HEK293T (cell line): ENCODE measurements around the gene INPP5A.

Experiments used
- ARNT ChIP-seq: fragments of 450-650 bp; IDR thresholded peaks from 2 replicates; pipeline ENCODE4 v1.6.1; 2017; ENCODE audit warnings: mild to moderate bottlenecking
- BHLHE40 ChIP-seq: fragments of 450-650 bp; IDR thresholded peaks from 2 replicates; pipeline ENCODE4 v1.6.1; 2016; ENCODE audit warnings: mild to moderate bottlenecking, moderate library complexity, borderline replicate concordance
- CTBP1 ChIP-seq: fragments of 450-650 bp; IDR thresholded peaks from 2 replicates; pipeline ENCODE4 v1.6.1; 2016; ENCODE audit warnings: borderline replicate concordance
- FOXA1 ChIP-seq: fragments of 450-650 bp; IDR thresholded peaks from 2 replicates; pipeline ENCODE4 v1.6.1; 2016; ENCODE audit warnings: mild to moderate bottlenecking
- FOXM1 ChIP-seq: fragments of 450-650 bp; IDR thresholded peaks from 2 replicates; pipeline ENCODE4 v1.6.1; 2017; ENCODE audit warnings: mild to moderate bottlenecking, borderline replicate concordance
- HDGF ChIP-seq: fragments of 450-650 bp; IDR thresholded peaks from 2 replicates; pipeline ENCODE4 v1.6.1; 2017; ENCODE audit warnings: antibody characterized with exemption, borderline replicate concordance
- NFRKB ChIP-seq: fragments of 450-650 bp; IDR thresholded peaks from 2 replicates; pipeline ENCODE4 v1.6.1; 2016; ENCODE audit warnings: mild to moderate bottlenecking, moderate library complexity
- PKNOX1 ChIP-seq: fragments of 450-650 bp; IDR thresholded peaks from 2 replicates; pipeline ENCODE4 v1.6.1; 2016
- SP1 ChIP-seq: fragments of 450-650 bp; IDR thresholded peaks from 2 replicates; pipeline ENCODE4 v1.6.1; 2017
- TARDBP ChIP-seq: fragments of 450-650 bp; IDR thresholded peaks from 2 replicates; pipeline ENCODE4 v1.6.1; 2016

- no peak for TF ChIP-seq SP1
- no peak for TF ChIP-seq FOXA1
- TF ChIP-seq PKNOX1, result no peak
- no peak for TF ChIP-seq CTBP1
- no peak for TF ChIP-seq BHLHE40
- TF ChIP-seq FOXM1, result no peak
- TF ChIP-seq ARNT, result no peak
- no peak for TF ChIP-seq HDGF
- TF ChIP-seq TARDBP, result no peak
- no peak for TF ChIP-seq NFRKB
These were observed 248.3 kb downstream of the INPP5A start, which contains the start of gene NKX6-2 for GRCh38 chr10:132785723-132786475.
